Measurements from ENCODE around the gene IZUMO2.
A peak's percentile ranks its signal among the peaks of the same experiment; 100 is the strongest.

IZUMO2 gene

DNA sequence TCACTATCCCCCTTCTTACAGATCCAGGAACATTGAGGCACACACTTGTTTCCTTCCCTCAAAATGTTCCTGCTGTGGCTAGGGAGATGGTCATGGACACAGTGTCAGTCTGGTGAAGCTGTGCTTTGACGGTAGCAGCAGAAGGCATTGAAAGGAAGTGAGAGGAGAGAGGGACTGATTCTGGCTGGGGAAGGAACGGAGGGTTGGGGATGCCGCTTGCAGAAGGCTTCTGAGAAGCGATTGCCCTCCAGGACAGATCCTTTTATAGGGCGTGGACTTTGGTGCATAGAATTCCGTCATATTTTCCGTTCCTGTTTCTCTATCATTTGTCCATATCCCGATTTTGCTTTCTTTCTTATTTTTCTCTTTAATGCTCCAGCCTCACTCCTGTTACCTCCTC, 26.2 kb upstream of the IZUMO2 start:
- Histone ChIP-seq H3K9me3 (ENCODE audit: control insufficient read depth in 1 of 2, low read length in 2 of 2) (no peaks in the 10 kb centered on the region), H3K27ac (ENCODE audit: low read depth, low read length) (peak overlapping the region; percentile 88), H3K36me3 (ENCODE audit: control insufficient read depth in 1 of 2, insufficient read depth in 2 of 2, low read length in 2 of 2) (peaks cover 3 to 4% of the 10 kb centered on the region in 2 donors), H3K9ac (ENCODE audit: low read depth in 1 of 2, low read length in 2 of 2) (peak overlapping the region; percentile 53 to 85), H3K27me3 (ENCODE audit: control insufficient read depth in 1 of 2, insufficient read depth in 2 of 2, low read length in 2 of 2) (no peaks in the 10 kb centered on the region), H3K4me1 (ENCODE audit: control insufficient read depth in 1 of 2, insufficient read depth in 2 of 2, low read length in 2 of 2) (peaks cover 8% of the 10 kb centered on the region in 2 donors), H3K4me3 (ENCODE audit: low read depth in 1 of 2, low read length in 2 of 2) (peak overlapping the region; percentile 61 to 78)

DNA sequence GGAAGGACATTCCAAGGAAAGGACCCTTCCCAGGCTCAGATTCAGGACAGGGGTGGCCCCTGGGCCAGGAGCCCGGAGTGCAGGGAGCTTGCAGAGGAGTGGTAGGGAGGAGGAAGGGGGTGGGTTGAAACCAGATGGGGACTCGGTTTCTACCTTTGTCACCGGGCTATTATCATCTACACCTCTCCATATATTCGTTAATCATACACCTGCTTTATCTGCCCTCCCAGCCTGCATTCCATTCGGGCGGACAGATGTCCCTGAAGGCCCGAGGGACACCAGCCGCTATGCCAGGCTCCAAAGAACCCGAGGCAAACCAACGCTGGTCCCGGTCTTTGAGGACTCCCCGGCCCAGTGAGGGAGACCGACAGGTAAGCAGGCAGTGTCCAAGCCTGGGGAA, 24.9 kb upstream of the IZUMO2 start:
- H3K4me1 ChIP-seq (ENCODE audit: control insufficient read depth in 1 of 2, insufficient read depth in 2 of 2, low read length in 2 of 2), result peaks cover 8% of the 10 kb centered on the region in 2 donors
- H3K4me3 ChIP-seq (ENCODE audit: low read depth in 1 of 2, low read length in 2 of 2), result peak overlapping the region; percentile 68 to 77
- no peaks in the 10 kb centered on the region for H3K27me3 ChIP-seq (ENCODE audit: control insufficient read depth in 1 of 2, insufficient read depth in 2 of 2, low read length in 2 of 2)
- H3K27ac ChIP-seq (ENCODE audit: low read depth, low read length), result peak overlapping the region; percentile 83
- H3K9me3 ChIP-seq (ENCODE audit: control insufficient read depth in 1 of 2, low read length in 2 of 2), result no peaks in the 10 kb centered on the region
- peak overlapping the region; percentile 85 to 93 for H3K9ac ChIP-seq (ENCODE audit: low read depth in 1 of 2, low read length in 2 of 2)
- peaks cover 0 to 4% of the 10 kb centered on the region in 2 donors for H3K36me3 ChIP-seq (ENCODE audit: control insufficient read depth in 1 of 2, insufficient read depth in 2 of 2, low read length in 2 of 2)

DNA sequence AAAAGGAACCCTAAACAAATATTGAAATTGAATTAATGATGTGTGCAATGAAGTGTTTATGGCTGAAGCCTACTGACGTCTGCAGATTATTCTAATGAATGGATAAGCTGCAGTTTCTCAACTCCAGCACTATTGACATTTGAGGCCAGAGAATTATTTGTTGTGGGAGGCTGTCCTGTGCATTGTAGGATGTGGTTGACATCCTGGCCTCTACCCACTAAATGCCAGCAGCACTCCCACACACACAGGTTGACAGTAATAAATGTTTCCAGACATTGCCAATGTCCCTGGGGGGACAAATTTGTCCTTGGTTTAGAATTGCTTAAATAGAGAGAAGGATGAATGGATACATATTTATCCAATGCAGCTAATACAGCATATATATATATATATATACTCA, 21.1 kb upstream of the IZUMO2 start:
- H3K9me3 ChIP-seq (ENCODE audit: control insufficient read depth in 1 of 2, low read length in 2 of 2), result peaks cover 3% of the 10 kb centered on the region in 2 donors
- no peaks in the 10 kb centered on the region for H3K27me3 ChIP-seq (ENCODE audit: control insufficient read depth in 1 of 2, insufficient read depth in 2 of 2, low read length in 2 of 2)
- H3K9ac ChIP-seq (ENCODE audit: low read depth in 1 of 2, low read length in 2 of 2), result no peak overlapping the region
- no peaks in the 10 kb centered on the region for H3K36me3 ChIP-seq (ENCODE audit: control insufficient read depth in 1 of 2, insufficient read depth in 2 of 2, low read length in 2 of 2)
- H3K4me3 ChIP-seq (ENCODE audit: low read depth in 1 of 2, low read length in 2 of 2), result no peak overlapping the region
- peaks cover 0 to 8% of the 10 kb centered on the region in 2 donors for H3K4me1 ChIP-seq (ENCODE audit: control insufficient read depth in 1 of 2, insufficient read depth in 2 of 2, low read length in 2 of 2)
- H3K27ac ChIP-seq (ENCODE audit: low read depth, low read length), result no peak overlapping the region

DNA sequence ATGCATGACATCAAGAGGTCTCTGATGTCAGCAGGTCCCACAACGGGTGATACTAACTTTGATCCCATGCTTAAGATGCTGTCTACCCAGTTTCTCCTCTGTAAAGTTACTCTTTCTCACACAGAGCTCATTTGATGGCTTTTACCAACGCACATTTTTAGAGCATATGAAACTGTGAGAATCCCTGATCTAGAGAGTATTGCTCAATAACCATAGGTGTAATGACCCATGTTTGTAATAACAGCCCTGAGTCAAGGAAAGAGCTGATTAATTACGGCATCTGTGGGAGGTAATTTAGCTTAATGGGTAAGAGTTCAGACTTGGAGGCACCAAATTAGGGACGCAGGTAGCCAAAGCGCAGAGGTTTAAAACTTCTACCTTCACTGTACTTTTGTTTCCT, 18.0 kb upstream of the IZUMO2 start:
- H3K36me3 ChIP-seq (ENCODE audit: control insufficient read depth in 1 of 2, insufficient read depth in 2 of 2, low read length in 2 of 2), result no peaks in the 10 kb centered on the region
- H3K9me3 ChIP-seq (ENCODE audit: control insufficient read depth in 1 of 2, low read length in 2 of 2), result peaks cover 3% of the 10 kb centered on the region in 2 donors
- H3K9ac ChIP-seq (ENCODE audit: low read depth in 1 of 2, low read length in 2 of 2), result no peak overlapping the region
- no peak overlapping the region for H3K27ac ChIP-seq (ENCODE audit: low read depth, low read length)
- H3K4me1 ChIP-seq (ENCODE audit: control insufficient read depth in 1 of 2, insufficient read depth in 2 of 2, low read length in 2 of 2), result peaks cover 4 to 18% of the 10 kb centered on the region in 2 donors
- no peaks in the 10 kb centered on the region for H3K27me3 ChIP-seq (ENCODE audit: control insufficient read depth in 1 of 2, insufficient read depth in 2 of 2, low read length in 2 of 2)
- no peak overlapping the region for H3K4me3 ChIP-seq (ENCODE audit: low read depth in 1 of 2, low read length in 2 of 2)

DNA sequence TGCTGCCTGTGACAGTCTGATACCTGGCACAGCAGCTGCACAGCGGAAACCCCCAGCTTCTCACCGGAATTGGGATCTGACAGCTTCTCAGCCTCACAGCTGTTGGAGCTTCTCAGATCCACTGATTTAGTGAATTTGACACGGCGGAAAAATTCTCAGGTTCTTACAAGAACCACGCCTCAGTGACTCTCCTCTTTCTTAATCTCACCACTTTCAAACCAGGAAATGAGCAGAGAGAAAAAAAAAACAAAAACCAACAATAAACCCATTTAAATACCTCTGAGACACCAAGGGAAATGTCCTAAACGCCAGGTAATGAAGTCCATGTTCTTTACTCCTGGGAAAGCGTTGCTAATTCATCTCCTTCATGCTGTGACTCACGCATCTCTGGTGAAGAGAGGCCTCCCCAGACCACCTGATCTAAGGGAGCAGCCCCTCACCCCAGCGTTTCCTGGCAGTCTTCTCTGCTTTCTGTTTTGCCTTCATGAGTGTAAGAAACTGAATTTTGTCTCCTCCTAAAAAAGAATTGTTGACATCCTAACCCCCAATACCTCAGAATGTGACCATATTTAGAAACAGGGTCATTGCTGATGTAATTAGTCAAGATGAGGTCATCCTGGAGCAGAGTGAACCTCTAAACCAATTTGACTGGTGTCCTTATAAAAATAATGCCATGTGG, 15.9 kb upstream of the IZUMO2 start:
- Histone ChIP-seq H3K27me3 (ENCODE audit: control insufficient read depth in 1 of 2, insufficient read depth in 2 of 2, low read length in 2 of 2) (no peaks in the 10 kb centered on the region), H3K27ac (ENCODE audit: low read depth, low read length) (no peak overlapping the region), H3K9me3 (ENCODE audit: control insufficient read depth in 1 of 2, low read length in 2 of 2) (peaks cover 3% of the 10 kb centered on the region in 2 donors), H3K9ac (ENCODE audit: low read depth in 1 of 2, low read length in 2 of 2) (peak overlapping the region in 1 of 2 donors; percentile 8), H3K4me3 (ENCODE audit: low read depth in 1 of 2, low read length in 2 of 2) (no peak overlapping the region), H3K36me3 (ENCODE audit: control insufficient read depth in 1 of 2, insufficient read depth in 2 of 2, low read length in 2 of 2) (no peaks in the 10 kb centered on the region), H3K4me1 (ENCODE audit: control insufficient read depth in 1 of 2, insufficient read depth in 2 of 2, low read length in 2 of 2) (peaks cover 4 to 18% of the 10 kb centered on the region in 2 donors)

DNA sequence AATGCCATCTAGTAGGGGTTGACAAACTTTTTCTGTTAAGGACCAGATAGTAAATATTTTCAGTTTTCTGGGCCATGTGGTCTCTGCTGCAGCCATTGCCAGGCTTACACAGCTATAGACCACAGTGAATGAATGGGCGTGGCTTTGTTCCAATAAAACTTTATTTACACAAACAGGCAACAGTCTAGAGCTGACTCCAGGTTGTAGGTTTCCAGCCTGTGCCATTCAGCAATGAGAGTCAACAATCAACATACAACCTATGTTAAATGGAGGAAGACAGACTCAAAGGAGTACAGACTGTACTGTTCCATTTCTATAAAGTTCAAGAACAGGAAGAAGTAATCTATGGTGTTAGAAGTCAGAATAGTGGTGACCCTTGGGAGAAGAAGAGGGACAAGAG, 15.2 kb upstream of the IZUMO2 start:
- no peaks in the 10 kb centered on the region for H3K27me3 ChIP-seq (ENCODE audit: control insufficient read depth in 1 of 2, insufficient read depth in 2 of 2, low read length in 2 of 2)
- peaks cover 3% of the 10 kb centered on the region in 2 donors for H3K9me3 ChIP-seq (ENCODE audit: control insufficient read depth in 1 of 2, low read length in 2 of 2)
- H3K4me1 ChIP-seq (ENCODE audit: control insufficient read depth in 1 of 2, insufficient read depth in 2 of 2, low read length in 2 of 2), result peaks cover 6 to 18% of the 10 kb centered on the region in 2 donors
- H3K27ac ChIP-seq (ENCODE audit: low read depth, low read length), result no peak overlapping the region
- no peaks in the 10 kb centered on the region for H3K36me3 ChIP-seq (ENCODE audit: control insufficient read depth in 1 of 2, insufficient read depth in 2 of 2, low read length in 2 of 2)
- H3K4me3 ChIP-seq (ENCODE audit: low read depth in 1 of 2, low read length in 2 of 2), result no peak overlapping the region
- H3K9ac ChIP-seq (ENCODE audit: low read depth in 1 of 2, low read length in 2 of 2), result no peak overlapping the region

DNA sequence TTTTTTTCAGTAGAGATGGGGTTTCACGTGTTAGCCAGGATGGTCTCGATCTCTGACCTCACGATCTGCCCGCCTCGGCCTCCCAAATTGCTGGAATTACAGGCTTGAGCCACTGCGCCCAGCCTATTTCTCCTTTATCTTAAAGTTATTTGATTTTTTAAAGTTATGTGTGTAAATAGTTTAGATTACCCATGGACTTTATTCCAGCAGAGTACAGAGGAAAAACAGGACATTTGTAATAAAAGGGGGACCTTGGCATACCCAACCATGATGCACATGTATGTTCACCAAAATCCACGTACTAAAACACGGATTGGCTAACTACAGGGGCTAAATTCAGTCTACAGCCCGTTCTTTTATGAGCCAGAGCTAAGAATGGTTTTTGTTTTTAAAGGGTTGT, 13.7 kb upstream of the IZUMO2 start:
- H3K9ac ChIP-seq (ENCODE audit: low read depth in 1 of 2, low read length in 2 of 2), result no peak overlapping the region
- no peak overlapping the region for H3K27ac ChIP-seq (ENCODE audit: low read depth, low read length)
- H3K36me3 ChIP-seq (ENCODE audit: control insufficient read depth in 1 of 2, insufficient read depth in 2 of 2, low read length in 2 of 2), result no peaks in the 10 kb centered on the region
- no peaks in the 10 kb centered on the region for H3K27me3 ChIP-seq (ENCODE audit: control insufficient read depth in 1 of 2, insufficient read depth in 2 of 2, low read length in 2 of 2)
- H3K4me3 ChIP-seq (ENCODE audit: low read depth in 1 of 2, low read length in 2 of 2), result no peak overlapping the region
- peaks cover 3% of the 10 kb centered on the region in 2 donors for H3K9me3 ChIP-seq (ENCODE audit: control insufficient read depth in 1 of 2, low read length in 2 of 2)
- peaks cover 8 to 18% of the 10 kb centered on the region in 2 donors for H3K4me1 ChIP-seq (ENCODE audit: control insufficient read depth in 1 of 2, insufficient read depth in 2 of 2, low read length in 2 of 2)

DNA sequence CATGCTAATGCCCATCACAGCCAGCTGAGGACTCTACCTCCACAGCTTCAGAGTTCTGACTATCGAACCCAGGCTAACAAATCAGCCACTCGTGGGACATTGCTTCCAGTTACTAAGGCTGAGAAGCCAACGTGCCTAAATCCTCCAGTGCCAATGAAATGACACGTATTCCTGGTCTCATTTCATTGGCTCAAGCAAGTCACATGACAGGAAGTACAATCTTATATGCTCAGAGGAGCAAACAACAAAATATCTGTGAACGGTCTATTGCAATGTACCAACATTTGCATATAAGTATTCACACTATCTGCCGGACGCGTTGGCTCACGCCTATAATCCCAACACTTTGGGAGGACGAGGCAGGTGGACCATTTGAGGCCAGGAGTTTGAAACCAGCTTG, 12.8 kb upstream of the IZUMO2 start:
- Histone ChIP-seq H3K4me3 (ENCODE audit: low read depth in 1 of 2, low read length in 2 of 2) (no peak overlapping the region), H3K4me1 (ENCODE audit: control insufficient read depth in 1 of 2, insufficient read depth in 2 of 2, low read length in 2 of 2) (peaks cover 8 to 13% of the 10 kb centered on the region in 2 donors), H3K36me3 (ENCODE audit: control insufficient read depth in 1 of 2, insufficient read depth in 2 of 2, low read length in 2 of 2) (no peaks in the 10 kb centered on the region), H3K9ac (ENCODE audit: low read depth in 1 of 2, low read length in 2 of 2) (no peak overlapping the region), H3K27ac (ENCODE audit: low read depth, low read length) (no peak overlapping the region), H3K9me3 (ENCODE audit: control insufficient read depth in 1 of 2, low read length in 2 of 2) (peaks cover 3% of the 10 kb centered on the region in 2 donors), H3K27me3 (ENCODE audit: control insufficient read depth in 1 of 2, insufficient read depth in 2 of 2, low read length in 2 of 2) (no peaks in the 10 kb centered on the region)

DNA sequence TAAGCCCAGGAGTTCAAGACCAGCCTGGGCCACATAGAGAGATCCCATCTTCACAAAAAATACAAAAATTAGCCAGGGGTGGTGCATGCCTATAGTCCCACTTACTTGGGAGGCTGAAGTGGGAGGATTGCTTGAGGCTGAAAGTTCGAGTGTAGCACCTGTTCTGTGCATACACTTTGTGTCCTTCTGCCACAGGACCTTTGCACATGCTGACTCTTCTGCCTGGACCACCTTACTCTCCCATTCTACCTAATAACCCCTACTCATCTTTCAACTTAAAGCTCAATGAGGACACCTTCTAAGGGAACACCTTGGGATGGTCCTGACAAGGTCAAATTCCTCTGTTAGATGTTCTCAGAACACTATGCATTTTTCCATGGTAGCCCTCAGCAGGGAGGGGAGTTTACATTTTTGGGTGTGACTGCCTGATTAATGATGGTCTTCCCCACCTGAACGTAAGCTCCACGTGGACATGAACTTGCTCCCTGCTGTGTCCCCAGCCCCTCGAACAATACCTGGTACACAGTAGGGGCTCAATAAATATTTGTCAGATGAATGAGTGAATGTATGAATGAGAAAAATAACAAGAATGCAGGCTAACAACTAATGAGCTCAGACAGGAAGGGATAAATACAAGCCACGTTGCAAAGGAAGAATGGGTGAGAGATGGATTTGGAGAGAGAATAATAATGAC, 11.2 kb upstream of the IZUMO2 start:
- H3K36me3 ChIP-seq (ENCODE audit: control insufficient read depth in 1 of 2, insufficient read depth in 2 of 2, low read length in 2 of 2), result no peaks in the 10 kb centered on the region
- peaks cover 0 to 4% of the 10 kb centered on the region in 2 donors for H3K27me3 ChIP-seq (ENCODE audit: control insufficient read depth in 1 of 2, insufficient read depth in 2 of 2, low read length in 2 of 2)
- H3K9me3 ChIP-seq (ENCODE audit: control insufficient read depth in 1 of 2, low read length in 2 of 2), result no peaks in the 10 kb centered on the region
- H3K9ac ChIP-seq (ENCODE audit: low read depth in 1 of 2, low read length in 2 of 2), result no peak overlapping the region
- no peak overlapping the region for H3K27ac ChIP-seq (ENCODE audit: low read depth, low read length)
- H3K4me3 ChIP-seq (ENCODE audit: low read depth in 1 of 2, low read length in 2 of 2), result no peak overlapping the region
- peaks cover 8 to 11% of the 10 kb centered on the region in 2 donors for H3K4me1 ChIP-seq (ENCODE audit: control insufficient read depth in 1 of 2, insufficient read depth in 2 of 2, low read length in 2 of 2)

DNA sequence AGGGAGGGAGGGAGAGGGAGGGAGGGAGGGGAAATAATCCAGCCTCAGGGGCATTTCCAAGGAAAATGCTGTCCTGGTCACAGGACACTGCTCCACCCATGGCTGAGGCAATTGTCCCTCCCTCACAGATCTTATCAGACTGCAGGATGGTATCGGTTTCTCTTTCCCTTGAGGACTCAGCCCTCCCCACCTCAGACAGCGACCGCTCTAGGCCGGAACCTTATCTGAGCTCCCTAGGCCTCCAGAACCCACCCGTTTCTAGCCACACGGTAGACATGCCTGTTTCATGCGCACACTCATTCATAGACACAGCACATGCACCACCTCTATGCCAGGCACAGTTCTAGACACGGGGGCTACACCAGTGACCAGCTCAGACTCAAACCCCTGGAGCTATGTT, 10.0 kb upstream of the IZUMO2 start:
- peaks cover 6 to 17% of the 10 kb centered on the region in 2 donors for H3K4me1 ChIP-seq (ENCODE audit: control insufficient read depth in 1 of 2, insufficient read depth in 2 of 2, low read length in 2 of 2)

More for the DNA sequence above, 10.0 kb upstream of the IZUMO2 start:
- Histone ChIP-seq H3K27me3 (ENCODE audit: control insufficient read depth in 1 of 2, insufficient read depth in 2 of 2, low read length in 2 of 2) (peaks cover 0 to 4% of the 10 kb centered on the region in 2 donors), H3K9me3 (ENCODE audit: control insufficient read depth in 1 of 2, low read length in 2 of 2) (no peaks in the 10 kb centered on the region), H3K4me3 (ENCODE audit: low read depth in 1 of 2, low read length in 2 of 2) (peak overlapping the region in 1 of 2 donors; percentile 23), H3K36me3 (ENCODE audit: control insufficient read depth in 1 of 2, insufficient read depth in 2 of 2, low read length in 2 of 2) (no peaks in the 10 kb centered on the region), H3K27ac (ENCODE audit: low read depth, low read length) (peak overlapping the region; percentile 23), H3K9ac (ENCODE audit: low read depth in 1 of 2, low read length in 2 of 2) (peak overlapping the region in 1 of 2 donors; percentile 73)

Data from duodenal mucosa (tissue), 2 donors.